OCI-LY3 (cell line): ENCODE results near the gene CLDN22.
"Not testable (repeated sequence)": the region's sequence is repeated elsewhere in the genome, so short reads cannot be mapped to it uniquely, and the experiment has no call there.

Source experiments
- CTCF ChIP-seq: fragments of 200-600, 300-600 bp; sonication (generic); IDR thresholded peaks from 2 replicates; pipeline ENCODE4 v1.5.1; 2014; ENCODE audit warnings: antibody characterized with exemption, low read length, low read depth
- EZH2phosphoT487 ChIP-seq: fragments of 200-600 bp; shearing (Covaris generic); IDR thresholded peaks from 2 replicates; pipeline ENCODE4 v1.6.1; 2018; ENCODE audit warnings: antibody characterized with exemption, mixed run types, low read depth

- not testable (repeated sequence) for TF ChIP-seq CTCF, EZH2phosphoT487
These were observed 4.0 kb upstream of the CLDN22 start for GRCh38 chr4:183324056-183324455.
